CD14-positive monocyte (primary cell): ENCODE results near the gene GRID1. TPM values are rescaled to one million over a fixed set of nuclear protein-coding genes. Genes with fewer than 3 reads are reported as not detected.

Experiments used
- DNase-seq, 3 donors: peaks; one replicate each; pipeline ENCODE4 v3.0.0-alpha.2; 2011 to 2022
- H2AFZ ChIP-seq: 2 replicates; pipeline ENCODE4 v1.6.0; 2012; ENCODE audit warnings: mild to moderate bottlenecking, low read depth, low read length, inconsistent platforms; ENCODE audit not compliant: insufficient read depth, poor library complexity, severe bottlenecking
- H3K27ac ChIP-seq, 2 donors: 1 replicate in 1 of 2; 2 replicates in 1 of 2; pipeline ENCODE4 v1.5.1; 2012 to 2013; ENCODE audit warnings: low read length in 2 of 2, control low read depth in 1 of 2, inconsistent platforms in 1 of 2, low read depth in 1 of 2, mild to moderate bottlenecking in 1 of 2
- H3K27me3 ChIP-seq, 2 donors: one replicate each; pipeline versions ENCODE4 v1.6.0 to v1.6.1; 2011 to 2013; ENCODE audit warnings: low read length in 2 of 2; ENCODE audit not compliant: control insufficient read depth in 2 of 2, insufficient read depth in 2 of 2
- H3K36me3 ChIP-seq, 2 donors: replicated peaks in 1 of 2; 1 replicate in 1 of 2; 2 replicates in 1 of 2; pipeline versions ENCODE4 v1.5.1 to v1.6.1; 2012 to 2013; ENCODE audit warnings: low read length in 2 of 2, control low read depth in 1 of 2, inconsistent platforms in 1 of 2, mild to moderate bottlenecking in 1 of 2; ENCODE audit not compliant: insufficient read depth in 2 of 2, control insufficient read depth in 1 of 2
- H3K4me1 ChIP-seq, 2 donors: 1 replicate in 1 of 2; 2 replicates in 1 of 2; pipeline versions ENCODE4 v1.5.1 to v1.6.1; 2012 to 2013; ENCODE audit warnings: low read length in 2 of 2, control low read depth in 1 of 2, inconsistent platforms in 1 of 2, mild to moderate bottlenecking in 1 of 2, moderate library complexity in 1 of 2; ENCODE audit not compliant: insufficient read depth in 2 of 2, control insufficient read depth in 1 of 2
- H3K4me2 ChIP-seq: replicated peaks from 2 replicates; pipeline ENCODE3; 2012; ENCODE audit warnings: low read length, moderate library complexity, mild to moderate bottlenecking; ENCODE audit not compliant: poor library complexity, severe bottlenecking; ENCODE audit errors: extremely low read depth
- H3K4me3 ChIP-seq, 3 experiments: fragments of 200-600 bp in 1 of 3; sonication (generic) in 1 of 3; replicated peaks in 1 of 3; 1 replicate in 2 of 3; 2 replicates in 1 of 3; pipeline ENCODE4 v1.5.1; 2011 to 2013; ENCODE audit warnings: low read length in 3 of 3, mild to moderate bottlenecking in 3 of 3, control low read depth in 2 of 3, low read depth in 2 of 3, inconsistent platforms in 1 of 3, moderate library complexity in 1 of 3
- H3K79me2 ChIP-seq: 2 replicates; pipeline ENCODE4 v1.6.0; 2012; ENCODE audit warnings: mild to moderate bottlenecking, control low read depth, inconsistent platforms, low read length, moderate library complexity; ENCODE audit not compliant: insufficient read depth
- H3K9ac ChIP-seq: 2 replicates; pipeline ENCODE4 v1.6.0; 2017; ENCODE audit warnings: low read length, mild to moderate bottlenecking; ENCODE audit not compliant: insufficient read depth, poor library complexity, severe bottlenecking
- H3K9me3 ChIP-seq, 2 donors: replicated peaks in 1 of 2; 1 replicate in 1 of 2; 2 replicates in 1 of 2; pipeline versions ENCODE4 v1.5.1 to v1.6.1; 2012 to 2013; ENCODE audit warnings: low read length in 2 of 2, control low read depth in 1 of 2; ENCODE audit not compliant: control insufficient read depth in 1 of 2, insufficient read depth in 1 of 2
- H4K20me1 ChIP-seq: 2 replicates; pipeline ENCODE4 v1.6.0; 2012; ENCODE audit warnings: mild to moderate bottlenecking, low read length, control low read depth, moderate library complexity; ENCODE audit not compliant: insufficient read depth
- H3K27ac Mint-ChIP-seq, 7 donors: one replicate each; pipeline ENCODE4 v1.8.0; 2020; ENCODE audit warnings: mild to moderate bottlenecking in 7 of 7, mixed read lengths in 7 of 7, moderate library complexity in 6 of 7, inconsistent platforms in 2 of 7
- H3K27me3 Mint-ChIP-seq, 3 donors: one replicate each; pipeline ENCODE4 v1.8.0; 2021 to 2022; ENCODE audit warnings: low read depth in 3 of 3, mild to moderate bottlenecking in 3 of 3, mixed read lengths in 3 of 3, moderate library complexity in 3 of 3, inconsistent platforms in 1 of 3
- H3K36me3 Mint-ChIP-seq, 2 donors: one replicate each; pipeline ENCODE4 v1.8.0; 2020; ENCODE audit warnings: mixed read lengths in 2 of 2, inconsistent platforms in 1 of 2, mild to moderate bottlenecking in 1 of 2
- H3K4me1 Mint-ChIP-seq: one replicate; pipeline ENCODE4 v1.8.0; 2020; ENCODE audit warnings: mild to moderate bottlenecking, mixed read lengths
- H3K4me3 Mint-ChIP-seq, 2 donors: one replicate each; pipeline ENCODE4 v1.8.0; 2020; ENCODE audit warnings: mild to moderate bottlenecking in 2 of 2, mixed read lengths in 2 of 2, moderate library complexity in 1 of 2
- H3K9me3 Mint-ChIP-seq, 7 donors: one replicate each; pipeline ENCODE4 v1.8.0; 2020 to 2022; ENCODE audit warnings: mixed read lengths in 7 of 7, mild to moderate bottlenecking in 6 of 7, moderate library complexity in 6 of 7, inconsistent platforms in 2 of 7
- WGBS: methylation state at CpG from one replicate; pipeline ENCODE4 v1.1.5; 2013; ENCODE audit warnings: missing lambda C conversion rate; ENCODE audit not compliant: insufficient coverage; 5-methylcytosine and 5-hydroxymethylcytosine counted together
- intact Hi-C, 2 donors: fragments of 100-400 bp; cut with micrococcal nuclease; formaldehyde crosslinking; loops; one replicate each; pipeline versions ENCODE4 v1.15.0 to v1.15.1; 2023
- polyA plus RNA-seq, 3 donors: library from polyadenylated mRNA; depleted of rRNA in 1 of 3; unstranded in 2 of 3; stranded (reverse) in 1 of 3; fragments of 300-500 nt in 2 of 3; fragments of >200 nt in 1 of 3; fragmentation: Illumina TruSeq in 2 of 3; gene quantifications; 1 replicate in 2 of 3; 2 replicates in 1 of 3; pipeline ENCODE4 v1.2.3, GENCODE V29; 2012 to 2021
- TF ChIP-seq, protein P1 (sequence below): fragments of 200-600 bp; IDR thresholded peaks from one replicate; pipeline ENCODE4 v1.8.0; 2022; ENCODE audit warnings: antibody characterized with exemption, mild to moderate bottlenecking

Gene GRID1
- polyA plus RNA-seq, 3 donors = not detected

DNA sequence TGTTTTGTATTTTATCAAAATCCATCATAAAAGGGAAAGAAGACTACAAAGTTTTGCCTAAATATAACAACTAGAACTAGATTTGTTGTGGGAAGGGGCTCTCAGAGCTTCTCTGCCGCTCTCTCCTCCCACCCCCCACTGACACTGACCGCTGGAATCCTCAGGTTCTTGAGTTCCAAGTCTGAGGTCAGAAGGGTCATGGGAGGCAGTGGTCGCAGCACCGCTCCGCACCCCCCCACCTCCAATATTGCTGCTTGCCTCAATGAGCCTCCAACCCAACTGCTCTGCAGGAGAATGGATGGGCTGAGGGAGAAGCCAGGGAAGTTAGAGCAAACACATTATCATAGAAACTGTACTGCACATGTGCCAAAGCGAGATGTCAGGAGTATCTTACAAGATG is 359.4 kb downstream of the GRID1 start:
- H3K36me3 Mint-ChIP-seq = no peaks in the 10 kb centered on the region
- no CpG with 5 or more reads among the region's 6 CpGs for WGBS
- no peak overlapping the region for H2AFZ ChIP-seq
- H3K9ac ChIP-seq = no peak overlapping the region
- no peak overlapping the region for H3K27ac Mint-ChIP-seq
- TF ChIP-seq, protein P1, sequence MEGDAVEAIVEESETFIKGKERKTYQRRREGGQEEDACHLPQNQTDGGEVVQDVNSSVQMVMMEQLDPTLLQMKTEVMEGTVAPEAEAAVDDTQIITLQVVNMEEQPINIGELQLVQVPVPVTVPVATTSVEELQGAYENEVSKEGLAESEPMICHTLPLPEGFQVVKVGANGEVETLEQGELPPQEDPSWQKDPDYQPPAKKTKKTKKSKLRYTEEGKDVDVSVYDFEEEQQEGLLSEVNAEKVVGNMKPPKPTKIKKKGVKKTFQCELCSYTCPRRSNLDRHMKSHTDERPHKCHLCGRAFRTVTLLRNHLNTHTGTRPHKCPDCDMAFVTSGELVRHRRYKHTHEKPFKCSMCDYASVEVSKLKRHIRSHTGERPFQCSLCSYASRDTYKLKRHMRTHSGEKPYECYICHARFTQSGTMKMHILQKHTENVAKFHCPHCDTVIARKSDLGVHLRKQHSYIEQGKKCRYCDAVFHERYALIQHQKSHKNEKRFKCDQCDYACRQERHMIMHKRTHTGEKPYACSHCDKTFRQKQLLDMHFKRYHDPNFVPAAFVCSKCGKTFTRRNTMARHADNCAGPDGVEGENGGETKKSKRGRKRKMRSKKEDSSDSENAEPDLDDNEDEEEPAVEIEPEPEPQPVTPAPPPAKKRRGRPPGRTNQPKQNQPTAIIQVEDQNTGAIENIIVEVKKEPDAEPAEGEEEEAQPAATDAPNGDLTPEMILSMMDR = no peak
- H3K4me3 Mint-ChIP-seq = no peak overlapping the region
- peaks cover 0 to 3% (median 0%) of the 10 kb centered on the region in 7 donors for H3K9me3 Mint-ChIP-seq
- H3K9me3 ChIP-seq = no peaks in the 10 kb centered on the region
- H3K4me1 ChIP-seq = no peaks in the 10 kb centered on the region
- H3K27me3 Mint-ChIP-seq = peaks cover 0 to 5% (median 4%) of the 10 kb centered on the region in 3 donors
- no peaks in the 10 kb centered on the region for H4K20me1 ChIP-seq
- H3K4me3 ChIP-seq = no peak overlapping the region
- no peaks in the 10 kb centered on the region for H3K36me3 ChIP-seq
- no peaks in the 10 kb centered on the region for H3K79me2 ChIP-seq
- no peaks in the 10 kb centered on the region for H3K4me1 Mint-ChIP-seq
- intact Hi-C loops = no loop called here
- no peak overlapping the region for H3K4me2 ChIP-seq
- H3K27ac ChIP-seq = no peak overlapping the region
- DNase-seq = no peak
- no peaks in the 10 kb centered on the region for H3K27me3 ChIP-seq

DNA sequence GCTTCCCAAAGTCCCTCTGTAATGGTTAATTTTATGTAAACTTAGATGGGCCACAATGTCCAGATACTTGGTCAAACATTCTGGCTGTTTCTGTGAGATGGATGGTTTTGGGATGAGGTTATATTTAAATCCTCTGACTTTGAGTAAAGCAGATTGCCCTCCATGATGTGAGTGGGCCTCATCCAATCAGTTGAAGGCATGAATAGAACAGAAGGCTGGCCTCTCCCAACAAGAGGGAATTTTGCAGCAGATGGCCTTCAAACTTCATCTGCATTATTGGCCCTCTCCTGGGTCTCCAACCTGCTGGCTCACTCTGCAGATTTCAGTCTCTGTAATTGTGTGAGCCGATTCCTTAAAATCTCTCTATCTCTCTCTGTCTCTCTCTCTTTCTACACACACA is 362.3 kb downstream of the GRID1 start:
- no peak overlapping the region for H3K4me2 ChIP-seq
- H4K20me1 ChIP-seq = no peaks in the 10 kb centered on the region
- TF ChIP-seq, protein P1 = no peak
- no peak for DNase-seq
- Mint-ChIP-seq H3K4me3 (no peak overlapping the region), H3K9me3 (no peaks in the 10 kb centered on the region), H3K36me3 (no peaks in the 10 kb centered on the region), H3K4me1 (no peaks in the 10 kb centered on the region), H3K27ac (no peak overlapping the region), H3K27me3 (peaks cover 0 to 7% (median 1%) of the 10 kb centered on the region in 3 donors)
- 100% methylated on average over 1 of the region's 1 CpG for WGBS
- no peak overlapping the region for H3K9ac ChIP-seq
- no peak overlapping the region for H3K27ac ChIP-seq
- no peaks in the 10 kb centered on the region for H3K27me3 ChIP-seq
- no peaks in the 10 kb centered on the region for H3K79me2 ChIP-seq
- no peaks in the 10 kb centered on the region for H3K4me1 ChIP-seq
- no peak overlapping the region for H2AFZ ChIP-seq
- intact Hi-C loops = no loop called here
- H3K4me3 ChIP-seq = no peak overlapping the region
- no peaks in the 10 kb centered on the region for H3K9me3 ChIP-seq
- no peaks in the 10 kb centered on the region for H3K36me3 ChIP-seq
